Neural progenitor cell (in vitro differentiated cells): ENCODE measurements around the gene PLEKHG7. TPM values are rescaled to one million over a fixed set of nuclear protein-coding genes. Genes with fewer than 3 reads are reported as not detected.

ENCODE experiments used
- DNase-seq: peaks from one replicate; pipeline ENCODE4 v3.0.0-alpha.2; 2016; ENCODE audit warnings: low spot score
- H2AFZ ChIP-seq: fragments of 200-600 bp; sonication (generic); replicated peaks from 2 replicates; pipeline ENCODE4 v1.6.1; 2016; ENCODE audit warnings: antibody characterized with exemption
- H3F3A ChIP-seq: fragments of 200-600 bp; sonication (generic); 2 replicates; pipeline ENCODE4 v1.6.1; 2016; ENCODE audit warnings: antibody characterized with exemption, low read depth
- H3K27ac ChIP-seq: fragments of 200-600 bp; sonication (generic); 2 replicates; pipeline ENCODE4 v1.5.1; 2016; ENCODE audit warnings: mild to moderate bottlenecking
- H3K27me3 ChIP-seq: fragments of 200-600 bp; sonication (generic); 2 replicates; pipeline ENCODE4 v1.6.1; 2016; ENCODE audit warnings: mild to moderate bottlenecking, moderate library complexity
- H3K36me3 ChIP-seq: fragments of 200-600 bp; sonication (generic); 2 replicates; pipeline ENCODE4 v1.5.1; 2016
- H3K4me1 ChIP-seq: fragments of 200-600 bp; sonication (generic); 2 replicates; pipeline ENCODE4 v1.6.1; 2016; ENCODE audit warnings: mixed run types
- H3K4me2 ChIP-seq: fragments of 200-600 bp; sonication (generic); 2 replicates; pipeline ENCODE4 v1.6.1; 2016
- H3K4me3 ChIP-seq: fragments of 200-600 bp; sonication (generic); 2 replicates; pipeline ENCODE4 v1.5.1; 2016
- H3K79me2 ChIP-seq: fragments of 200-600 bp; sonication (generic); 2 replicates; pipeline ENCODE4 v1.6.1; 2016; ENCODE audit warnings: low read depth
- H3K9ac ChIP-seq: fragments of 200-600 bp; sonication (generic); 2 replicates; pipeline ENCODE4 v1.6.1; 2016
- H3K9me3 ChIP-seq: fragments of 200-600 bp; sonication (generic); 2 replicates; pipeline ENCODE4 v1.5.1; 2016; ENCODE audit warnings: low read depth
- H4K20me1 ChIP-seq: fragments of 200-600 bp; sonication (generic); 2 replicates; pipeline ENCODE4 v1.6.1; 2016; ENCODE audit warnings: low read depth
- H3K27ac Mint-ChIP-seq: 3 replicates; pipeline ENCODE4 v1.8.0; 2021; ENCODE audit warnings: mixed read lengths
- H3K27me3 Mint-ChIP-seq: 2 replicates; pipeline ENCODE4 v1.8.0; 2022; ENCODE audit warnings: low read depth, mild to moderate bottlenecking, inconsistent platforms, moderate library complexity, mixed read lengths; ENCODE audit not compliant: insufficient read depth
- H3K36me3 Mint-ChIP-seq: 3 replicates; pipeline ENCODE4 v1.8.0; 2021; ENCODE audit warnings: mixed read lengths
- H3K4me1 Mint-ChIP-seq: 3 replicates; pipeline ENCODE4 v1.8.0; 2021; ENCODE audit warnings: mixed read lengths
- H3K4me3 Mint-ChIP-seq: 3 replicates; pipeline ENCODE4 v1.8.0; 2021; ENCODE audit warnings: mild to moderate bottlenecking, moderate library complexity, mixed read lengths
- H3K9me3 Mint-ChIP-seq: 3 replicates; pipeline ENCODE4 v1.8.0; 2020; ENCODE audit warnings: mixed read lengths
- EZH2 ChIP-seq: fragments of 200-600 bp; sonication (generic); IDR thresholded peaks from 2 replicates; pipeline ENCODE4 v1.6.1; 2017; ENCODE audit warnings: antibody characterized with exemption, mild to moderate bottlenecking, moderate library complexity
- EZH2phosphoT487 ChIP-seq: fragments of 200-600 bp; sonication (generic); IDR thresholded peaks from 2 replicates; pipeline ENCODE4 v1.6.1; 2017; ENCODE audit warnings: antibody characterized with exemption
- total RNA-seq: library from RNA; depleted of rRNA; stranded (reverse); fragments of >200 nt; gene quantifications from 2 replicates; pipeline ENCODE4 v1.2.3, GENCODE V29; 2015; ENCODE audit warnings: low replicate concordance
- TF ChIP-seq, protein P1 (sequence below): fragments of 200-600 bp; sonication (generic); IDR thresholded peaks from 2 replicates; pipeline ENCODE4 v1.5.1; 2017; ENCODE audit warnings: antibody characterized with exemption, mild to moderate bottlenecking

Gene PLEKHG7
- total RNA-seq, 1 donor from 2014 or later, result not detected

DNA sequence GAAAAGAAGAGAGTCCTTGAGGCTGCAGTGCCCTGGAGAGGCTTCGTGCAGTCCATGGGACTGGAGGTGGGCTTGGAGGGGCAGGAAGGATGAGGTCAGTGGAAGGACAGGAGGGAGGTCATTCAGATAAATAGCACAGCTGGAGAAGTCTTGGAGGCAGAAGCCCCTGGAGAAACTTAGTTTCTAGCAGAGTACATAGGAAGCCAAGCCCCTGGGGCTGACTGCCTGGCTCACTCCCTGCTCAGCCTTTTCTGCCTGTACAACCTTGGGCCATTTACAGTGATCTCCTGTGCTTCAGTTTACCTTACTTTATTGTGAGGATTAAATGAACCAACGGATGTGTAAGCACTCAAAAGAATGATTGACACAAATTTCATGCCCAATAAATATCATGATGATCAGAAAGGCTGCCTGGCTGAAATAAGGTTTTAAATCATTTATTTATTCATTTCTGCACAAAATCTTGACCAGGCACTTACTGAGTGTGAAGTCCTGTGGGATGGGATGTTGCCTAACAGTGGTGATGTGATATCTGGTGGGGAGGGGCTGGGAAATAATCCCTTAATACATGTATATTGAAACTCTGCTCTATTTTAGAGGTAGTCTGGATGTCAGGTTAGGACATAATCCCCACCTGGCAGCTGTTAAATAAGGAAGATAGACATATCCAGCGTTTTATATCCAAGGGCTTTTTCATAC lies 54.3 kb downstream of the PLEKHG7 start:
- no peak overlapping the region for H3K27ac Mint-ChIP-seq
- H3K4me1 Mint-ChIP-seq, result peaks cover 4% of the 10 kb centered on the region
- no peaks in the 10 kb centered on the region for H3K36me3 ChIP-seq
- H3K9me3 ChIP-seq, result no peaks in the 10 kb centered on the region
- H3K4me2 ChIP-seq, result no peak overlapping the region
- TF ChIP-seq, protein P1, sequence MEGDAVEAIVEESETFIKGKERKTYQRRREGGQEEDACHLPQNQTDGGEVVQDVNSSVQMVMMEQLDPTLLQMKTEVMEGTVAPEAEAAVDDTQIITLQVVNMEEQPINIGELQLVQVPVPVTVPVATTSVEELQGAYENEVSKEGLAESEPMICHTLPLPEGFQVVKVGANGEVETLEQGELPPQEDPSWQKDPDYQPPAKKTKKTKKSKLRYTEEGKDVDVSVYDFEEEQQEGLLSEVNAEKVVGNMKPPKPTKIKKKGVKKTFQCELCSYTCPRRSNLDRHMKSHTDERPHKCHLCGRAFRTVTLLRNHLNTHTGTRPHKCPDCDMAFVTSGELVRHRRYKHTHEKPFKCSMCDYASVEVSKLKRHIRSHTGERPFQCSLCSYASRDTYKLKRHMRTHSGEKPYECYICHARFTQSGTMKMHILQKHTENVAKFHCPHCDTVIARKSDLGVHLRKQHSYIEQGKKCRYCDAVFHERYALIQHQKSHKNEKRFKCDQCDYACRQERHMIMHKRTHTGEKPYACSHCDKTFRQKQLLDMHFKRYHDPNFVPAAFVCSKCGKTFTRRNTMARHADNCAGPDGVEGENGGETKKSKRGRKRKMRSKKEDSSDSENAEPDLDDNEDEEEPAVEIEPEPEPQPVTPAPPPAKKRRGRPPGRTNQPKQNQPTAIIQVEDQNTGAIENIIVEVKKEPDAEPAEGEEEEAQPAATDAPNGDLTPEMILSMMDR, result no peak
- TF ChIP-seq EZH2 (no peak), EZH2phosphoT487 (no peak)
- peaks cover 6% of the 10 kb centered on the region for H3K27me3 Mint-ChIP-seq
- H3K27me3 ChIP-seq, result no peaks in the 10 kb centered on the region
- H4K20me1 ChIP-seq, result no peaks in the 10 kb centered on the region
- H3K9me3 Mint-ChIP-seq, result peaks cover 2% of the 10 kb centered on the region
- no peak overlapping the region for H3K9ac ChIP-seq
- no peaks in the 10 kb centered on the region for H3K36me3 Mint-ChIP-seq
- H3F3A ChIP-seq, result no peaks in the 10 kb centered on the region
- H3K4me3 Mint-ChIP-seq, result no peak overlapping the region
- H3K27ac ChIP-seq, result no peak overlapping the region
- no peak overlapping the region for H3K4me3 ChIP-seq
- H3K79me2 ChIP-seq, result no peaks in the 10 kb centered on the region
- no peaks in the 10 kb centered on the region for H3K4me1 ChIP-seq
- no peak overlapping the region for H2AFZ ChIP-seq
- DNase-seq, result no peak

DNA sequence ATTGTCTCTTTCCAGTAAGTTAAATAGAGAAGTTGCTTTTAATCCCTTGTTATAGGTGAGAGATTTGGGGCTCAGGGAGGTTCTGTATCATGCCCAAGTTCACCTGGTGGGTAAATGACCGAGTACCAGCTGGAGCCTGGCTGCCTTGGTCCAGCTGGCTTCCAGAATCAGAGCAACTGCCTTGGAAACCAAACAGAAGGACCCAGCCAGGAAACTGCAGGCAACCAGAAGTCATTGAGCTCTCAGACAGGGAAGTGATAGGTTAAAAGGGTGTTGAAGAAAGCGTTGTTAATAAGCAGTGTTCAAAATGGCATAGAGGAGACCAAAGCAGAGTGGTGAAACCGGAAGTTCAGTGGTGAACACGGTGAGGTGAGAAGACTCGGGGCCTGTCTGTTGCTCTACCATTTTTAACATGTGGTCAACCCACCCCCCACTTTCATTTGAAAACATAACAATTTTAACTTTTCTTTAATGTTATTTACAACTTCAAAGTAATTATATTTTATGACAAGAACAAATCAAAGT lies 54.9 kb downstream of the PLEKHG7 start:
- Mint-ChIP-seq H3K4me3 (no peak overlapping the region), H3K9me3 (no peaks in the 10 kb centered on the region), H3K36me3 (no peaks in the 10 kb centered on the region), H3K27ac (no peak overlapping the region), H3K27me3 (peaks cover 4% of the 10 kb centered on the region), H3K4me1 (peaks cover 2% of the 10 kb centered on the region)
- no peak overlapping the region for H3K4me3 ChIP-seq
- H3K27ac ChIP-seq, result no peak overlapping the region
- no peaks in the 10 kb centered on the region for H3K27me3 ChIP-seq
- H3K79me2 ChIP-seq, result no peaks in the 10 kb centered on the region
- TF ChIP-seq EZH2phosphoT487 (no peak), EZH2 (no peak)
- H3K9ac ChIP-seq, result no peak overlapping the region
- no peaks in the 10 kb centered on the region for H3F3A ChIP-seq
- H3K4me2 ChIP-seq, result no peak overlapping the region
- no peak for DNase-seq
- H3K36me3 ChIP-seq, result no peaks in the 10 kb centered on the region
- no peaks in the 10 kb centered on the region for H3K4me1 ChIP-seq
- no peak overlapping the region for H2AFZ ChIP-seq
- H3K9me3 ChIP-seq, result no peaks in the 10 kb centered on the region
- H4K20me1 ChIP-seq, result no peaks in the 10 kb centered on the region

DNA sequence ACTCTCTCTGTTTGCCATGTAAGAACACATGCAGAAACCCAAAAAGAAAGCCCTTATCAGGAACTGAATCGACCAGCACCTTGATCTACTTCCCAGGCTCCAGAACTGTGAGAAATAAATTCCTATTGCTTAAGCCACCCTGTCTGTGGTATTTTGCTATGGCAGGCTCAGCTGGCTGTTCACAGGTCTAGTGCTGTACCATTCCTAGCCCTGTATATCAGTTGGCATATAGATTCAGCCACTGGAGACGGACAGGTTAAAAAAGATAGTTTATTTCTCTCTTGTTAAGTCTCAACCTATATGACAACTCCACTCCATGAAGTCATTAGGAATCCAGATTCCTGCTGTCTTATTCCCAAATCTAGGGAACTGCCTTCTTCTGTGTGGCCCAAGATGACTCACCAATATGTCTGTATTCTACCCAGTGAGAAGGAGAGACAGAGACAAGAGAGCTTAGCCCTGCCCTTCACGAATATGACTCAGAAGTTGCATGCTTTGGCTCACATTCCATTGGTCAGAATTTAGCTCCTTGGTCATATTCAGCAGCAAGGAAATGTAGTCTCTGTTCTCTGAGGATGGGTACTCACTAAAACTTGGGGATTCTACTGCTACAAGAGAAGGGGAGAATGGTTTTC lies 57.0 kb downstream of the PLEKHG7 start:
- no peak for TF ChIP-seq EZH2
- TF ChIP-seq EZH2phosphoT487, result no peak
- TF ChIP-seq, protein P1, result no peak
- Histone ChIP-seq H3K27ac (no peak overlapping the region), H3F3A (no peaks in the 10 kb centered on the region), H3K4me3 (no peak overlapping the region), H2AFZ (no peak overlapping the region), H3K36me3 (no peaks in the 10 kb centered on the region), H3K79me2 (no peaks in the 10 kb centered on the region), H3K9ac (no peak overlapping the region), H3K4me1 (no peaks in the 10 kb centered on the region), H4K20me1 (no peaks in the 10 kb centered on the region), H3K27me3 (no peaks in the 10 kb centered on the region), H3K9me3 (no peaks in the 10 kb centered on the region), H3K4me2 (no peak overlapping the region)
- DNase-seq, result no peak
- H3K9me3 Mint-ChIP-seq, result no peaks in the 10 kb centered on the region
- peaks cover 4% of the 10 kb centered on the region for H3K4me1 Mint-ChIP-seq
- no peak overlapping the region for H3K27ac Mint-ChIP-seq
- peaks cover 4% of the 10 kb centered on the region for H3K27me3 Mint-ChIP-seq
- H3K36me3 Mint-ChIP-seq, result no peaks in the 10 kb centered on the region
- H3K4me3 Mint-ChIP-seq, result no peak overlapping the region

DNA sequence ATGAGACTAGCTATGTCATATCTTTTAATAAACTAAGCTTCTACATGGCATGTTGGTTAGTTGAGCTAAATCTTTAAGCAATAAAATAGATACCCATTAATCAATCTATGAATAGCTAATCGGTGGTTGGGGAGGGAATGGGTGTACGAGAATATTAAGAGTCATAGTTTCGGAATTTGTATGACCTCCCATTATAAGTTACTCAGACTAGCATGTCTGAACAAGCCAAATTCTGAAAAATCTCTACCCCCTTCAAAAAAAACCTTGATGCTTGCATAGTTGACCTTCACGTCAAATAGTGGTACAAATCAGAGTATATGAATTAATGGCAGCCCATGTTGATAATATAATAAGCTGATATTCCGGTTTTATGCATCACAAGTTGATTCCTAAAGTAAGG lies 60.0 kb downstream of the PLEKHG7 start:
- Mint-ChIP-seq H3K36me3 (no peaks in the 10 kb centered on the region), H3K4me1 (peaks cover 8% of the 10 kb centered on the region), H3K9me3 (no peaks in the 10 kb centered on the region)

More for the DNA sequence above, 60.0 kb downstream of the PLEKHG7 start:
- Histone ChIP-seq H4K20me1 (no peaks in the 10 kb centered on the region), H3K4me1 (no peaks in the 10 kb centered on the region), H3K36me3 (no peaks in the 10 kb centered on the region), H3K4me2 (no peak overlapping the region), H3K9ac (no peak overlapping the region), H3K4me3 (no peak overlapping the region), H3K27me3 (no peaks in the 10 kb centered on the region), H3F3A (no peaks in the 10 kb centered on the region), H3K27ac (no peak overlapping the region), H3K79me2 (no peaks in the 10 kb centered on the region), H3K9me3 (no peaks in the 10 kb centered on the region), H2AFZ (no peak overlapping the region)
- Mint-ChIP-seq H3K27me3 (no peaks in the 10 kb centered on the region), H3K27ac (no peak overlapping the region), H3K4me3 (no peak overlapping the region)
- TF ChIP-seq, protein P1, result no peak
- TF ChIP-seq EZH2phosphoT487 (no peak), EZH2 (no peak)
- DNase-seq, result no peak
